CD4-positive, CD25-positive, alpha-beta regulatory T cell (primary cell): Measurements from ENCODE around the gene FCRL5. TPM values are rescaled to one million over a fixed set of nuclear protein-coding genes. Genes with fewer than 3 reads are reported as not detected.

Experiments
- ATAC-seq, 2 donors: fragments of 150-1000 bp; cut with Tn5 transposase; one replicate each; pipeline ENCODE4 v1.10.0; 2021; ENCODE audit warnings: low read depth in 2 of 2, moderate number of reproducible peaks in 2 of 2, moderate library complexity in 1 of 2
- DNase-seq, 3 donors: peaks; one replicate each; pipeline versions ENCODE4 v3.0.0 to v3.0.0-alpha.2; 2012 to 2022; ENCODE audit warnings: mixed read lengths in 1 of 3
- H3K27ac ChIP-seq: one replicate; pipeline ENCODE4 v1.7.0; 2013; ENCODE audit warnings: mild to moderate bottlenecking, low read length; ENCODE audit not compliant: insufficient read depth, poor library complexity, severe bottlenecking
- H3K27me3 ChIP-seq: one replicate; pipeline ENCODE4 v1.7.0; 2013; ENCODE audit warnings: low read length; ENCODE audit not compliant: control insufficient read depth, insufficient read depth
- H3K36me3 ChIP-seq: one replicate; pipeline ENCODE4 v1.7.0; 2013; ENCODE audit warnings: mild to moderate bottlenecking, low read length, moderate library complexity; ENCODE audit not compliant: control insufficient read depth, insufficient read depth
- H3K4me1 ChIP-seq: 2 replicates; pipeline ENCODE4 v1.7.0; 2013; ENCODE audit warnings: mild to moderate bottlenecking, low read length; ENCODE audit not compliant: insufficient read depth, control insufficient read depth, poor library complexity, severe bottlenecking
- H3K4me3 ChIP-seq: one replicate; pipeline ENCODE4 v1.7.0; 2013; ENCODE audit warnings: low read depth, mild to moderate bottlenecking, low read length, moderate library complexity
- H3K9me3 ChIP-seq, 2 experiments: 1 replicate in 1 of 2; 2 replicates in 1 of 2; pipeline ENCODE4 v1.7.0; 2013; ENCODE audit warnings: low read length in 2 of 2, mild to moderate bottlenecking in 1 of 2, moderate library complexity in 1 of 2; ENCODE audit not compliant: control insufficient read depth in 2 of 2
- H3K27ac Mint-ChIP-seq, 3 donors: one replicate each; pipeline ENCODE4 v1.8.0; 2020 to 2022; ENCODE audit warnings: mild to moderate bottlenecking in 3 of 3, mixed read lengths in 3 of 3, moderate library complexity in 2 of 3
- H3K27me3 Mint-ChIP-seq: one replicate; pipeline ENCODE4 v1.8.0; 2022; ENCODE audit warnings: mild to moderate bottlenecking, mixed read lengths
- H3K36me3 Mint-ChIP-seq: one replicate; pipeline ENCODE4 v1.8.0; 2020; ENCODE audit warnings: mixed read lengths
- H3K4me1 Mint-ChIP-seq, 4 donors: one replicate each; pipeline ENCODE4 v1.8.0; 2020 to 2022; ENCODE audit warnings: mixed read lengths in 4 of 4, mild to moderate bottlenecking in 1 of 4
- H3K4me3 Mint-ChIP-seq, 4 donors: one replicate each; pipeline ENCODE4 v1.8.0; 2020 to 2022; ENCODE audit warnings: mild to moderate bottlenecking in 4 of 4, mixed read lengths in 4 of 4, moderate library complexity in 3 of 4
- H3K9me3 Mint-ChIP-seq, 7 donors: one replicate each; pipeline ENCODE4 v1.8.0; 2020 to 2022; ENCODE audit warnings: mixed read lengths in 7 of 7, mild to moderate bottlenecking in 3 of 7, moderate library complexity in 2 of 7
- polyA plus RNA-seq, 4 donors: library from polyadenylated mRNA; unstranded; fragments of 300-500 nt; fragmentation: Illumina TruSeq; gene quantifications; one replicate each; pipeline ENCODE4 v1.2.3, GENCODE V29; 2021
- total RNA-seq: library from RNA; stranded (reverse); gene quantifications from one replicate; pipeline ENCODE4 v1.2.3, GENCODE V29; 2022

The FCRL5 gene
- total and polyA plus RNA-seq, 5 donors from 2014 or later: 0.22 TPM; not detected in 4

DNA sequence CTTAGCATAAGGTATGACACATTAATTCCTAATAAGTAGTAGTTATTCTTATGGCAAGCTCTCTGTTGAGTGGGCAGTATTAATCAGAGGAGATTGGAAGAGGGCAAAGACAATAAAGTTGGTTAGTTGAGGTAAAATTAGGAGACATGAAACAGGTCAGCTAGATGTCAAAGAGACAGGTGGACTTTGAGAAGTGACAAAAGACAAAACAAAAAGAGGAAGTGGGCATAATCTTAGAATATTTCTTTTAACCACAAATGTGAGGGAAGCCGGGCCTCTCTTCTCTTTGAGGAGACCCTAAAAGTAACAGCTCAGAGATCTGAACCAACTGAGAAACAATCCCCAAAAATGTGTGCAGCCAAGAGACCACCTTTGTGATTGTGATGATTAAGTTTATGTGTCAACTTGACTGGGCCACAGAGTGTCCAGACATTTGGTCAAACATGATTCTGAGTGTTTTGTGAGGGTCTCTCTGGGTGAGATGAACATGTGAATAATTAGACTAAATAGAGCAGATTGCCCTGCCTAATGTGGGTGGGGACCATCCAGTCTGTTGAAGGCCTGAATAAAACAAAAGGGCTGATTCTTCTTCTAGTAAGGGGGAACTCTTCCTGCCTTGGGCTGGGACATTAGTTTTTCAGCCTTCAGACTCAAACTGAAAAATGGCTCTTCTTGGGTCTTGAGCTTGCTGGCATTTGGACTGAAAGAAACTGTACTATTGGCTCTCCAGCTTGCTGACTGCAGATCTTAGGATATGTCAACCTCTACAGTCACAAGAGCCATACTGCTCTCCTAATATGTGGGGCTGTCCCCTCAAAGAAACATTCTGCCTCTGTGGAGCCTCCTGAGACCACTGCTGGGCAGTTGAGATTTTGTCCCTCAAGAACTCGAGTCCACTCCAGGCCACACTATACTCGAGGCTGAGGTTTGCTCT lies 40.0 kb downstream of the FCRL5 start:
- Histone ChIP-seq H3K27me3 (no peaks in the 10 kb centered on the region), H3K36me3 (no peaks in the 10 kb centered on the region), H3K27ac (no peak overlapping the region), H3K4me1 (no peaks in the 10 kb centered on the region), H3K4me3 (no peak overlapping the region), H3K9me3 (no peaks in the 10 kb centered on the region)
- no peak for DNase-seq
- Mint-ChIP-seq H3K27ac (peak overlapping the region in 1 of 3 donors; percentile 16), H3K4me3 (no peak overlapping the region), H3K27me3 (peaks cover 5% of the 10 kb centered on the region), H3K9me3 (no peaks in the 10 kb centered on the region), H3K4me1 (peaks cover 0 to 10% (median 2%) of the 10 kb centered on the region in 4 donors), H3K36me3 (no peaks in the 10 kb centered on the region)
- ATAC-seq: no peak

- Mint-ChIP-seq H3K27ac (no peak overlapping the region), H3K27me3 (peaks cover 5% of the 10 kb centered on the region), H3K4me3 (no peak overlapping the region), H3K9me3 (no peaks in the 10 kb centered on the region), H3K36me3 (no peaks in the 10 kb centered on the region), H3K4me1 (peaks cover 0 to 10% (median 2%) of the 10 kb centered on the region in 4 donors)
- ATAC-seq (no peak), DNase-seq (no peak)
- H3K4me1 ChIP-seq: no peaks in the 10 kb centered on the region
- no peak overlapping the region for H3K27ac ChIP-seq
- no peaks in the 10 kb centered on the region for H3K27me3 ChIP-seq
- no peaks in the 10 kb centered on the region for H3K36me3 ChIP-seq
- H3K9me3 ChIP-seq: no peaks in the 10 kb centered on the region
- H3K4me3 ChIP-seq: no peak overlapping the region
These were observed 42.6 kb downstream of the FCRL5 start for GRCh38 chr1:157509546-157510232.

DNA sequence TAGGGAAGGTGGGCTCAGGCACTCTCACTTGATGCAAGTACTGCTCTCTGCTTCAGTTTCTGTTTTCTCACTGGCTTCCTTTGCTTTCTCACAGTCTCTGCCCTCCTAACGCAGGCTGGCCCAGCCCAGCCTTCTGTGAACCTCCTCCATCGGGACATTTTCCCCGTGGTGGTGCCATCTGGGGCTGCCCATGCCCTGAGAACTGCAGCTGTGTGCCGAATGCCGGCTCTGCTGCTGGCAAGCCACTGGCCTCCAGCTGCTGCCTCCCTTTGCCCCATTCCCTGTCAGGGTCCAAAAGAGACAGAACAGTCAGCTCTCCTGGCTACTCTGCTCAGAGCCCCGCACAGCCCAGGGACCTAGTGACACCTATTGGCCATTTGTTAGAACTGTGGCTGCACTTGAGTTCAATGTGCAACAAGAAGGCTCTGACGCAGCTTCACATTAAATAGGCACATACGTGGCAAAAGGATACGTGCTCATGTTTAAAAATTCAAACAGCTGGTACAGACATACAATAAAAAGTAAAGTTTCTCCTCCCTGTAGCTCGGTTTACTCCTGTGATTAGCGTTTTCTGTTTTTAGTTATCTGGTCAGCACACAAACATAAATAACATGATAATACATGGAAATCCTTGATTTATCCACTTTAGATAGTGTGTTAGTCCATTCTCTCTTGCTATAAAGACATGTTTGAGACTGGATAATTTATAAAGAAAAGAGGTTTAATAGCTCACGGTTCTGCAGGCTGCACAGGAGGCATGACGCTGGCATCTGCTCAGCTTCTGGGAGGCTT lies 46.6 kb downstream of the FCRL5 start:
- no peaks in the 10 kb centered on the region for H3K4me1 Mint-ChIP-seq

GRCh38 chr1:157504646-157505045 lies 47.7 kb downstream of the FCRL5 start:
- Histone ChIP-seq H3K9me3 (no peaks in the 10 kb centered on the region), H3K27me3 (peaks cover 3% of the 10 kb centered on the region), H3K4me3 (no peak overlapping the region), H3K27ac (no peak overlapping the region), H3K4me1 (no peaks in the 10 kb centered on the region), H3K36me3 (no peaks in the 10 kb centered on the region)
- no peak for ATAC-seq
- H3K9me3 Mint-ChIP-seq: no peaks in the 10 kb centered on the region
- H3K27me3 Mint-ChIP-seq: peaks cover 10% of the 10 kb centered on the region
- no peak overlapping the region for H3K4me3 Mint-ChIP-seq
- no peaks in the 10 kb centered on the region for H3K36me3 Mint-ChIP-seq
- no peaks in the 10 kb centered on the region for H3K4me1 Mint-ChIP-seq
- H3K27ac Mint-ChIP-seq: no peak overlapping the region
- no peak for DNase-seq

More for the DNA sequence above, 46.6 kb downstream of the FCRL5 start:
- DNase-seq (peak in 1 of 3 donors; percentile 53), ATAC-seq (peak; percentile 47 to 69)
- Mint-ChIP-seq H3K36me3 (no peaks in the 10 kb centered on the region), H3K27me3 (peaks cover 10% of the 10 kb centered on the region), H3K27ac (no peak overlapping the region), H3K4me3 (no peak overlapping the region), H3K9me3 (no peaks in the 10 kb centered on the region)
- Histone ChIP-seq H3K9me3 (no peaks in the 10 kb centered on the region), H3K4me3 (no peak overlapping the region), H3K36me3 (no peaks in the 10 kb centered on the region), H3K27me3 (peaks cover 3% of the 10 kb centered on the region), H3K4me1 (no peaks in the 10 kb centered on the region), H3K27ac (no peak overlapping the region)

GRCh38 chr1:157499521-157499920 lies 52.8 kb downstream of the FCRL5 start:
- Mint-ChIP-seq H3K27me3 (peaks cover 28% of the 10 kb centered on the region), H3K9me3 (no peaks in the 10 kb centered on the region), H3K27ac (no peak overlapping the region), H3K4me3 (no peak overlapping the region), H3K4me1 (peaks cover 0 to 3% (median 0%) of the 10 kb centered on the region in 4 donors), H3K36me3 (no peaks in the 10 kb centered on the region)
- Histone ChIP-seq H3K4me1 (no peaks in the 10 kb centered on the region), H3K9me3 (no peaks in the 10 kb centered on the region), H3K27ac (no peak overlapping the region), H3K4me3 (no peak overlapping the region), H3K27me3 (peaks cover 3% of the 10 kb centered on the region), H3K36me3 (no peaks in the 10 kb centered on the region)
- DNase-seq (no peak), ATAC-seq (no peak)

- H3K27ac Mint-ChIP-seq: no peak overlapping the region
- peaks cover 32% of the 10 kb centered on the region for H3K27me3 Mint-ChIP-seq
- H3K9me3 Mint-ChIP-seq: no peaks in the 10 kb centered on the region
- DNase-seq (no peak), ATAC-seq (no peak)
- Histone ChIP-seq H3K36me3 (no peaks in the 10 kb centered on the region), H3K27me3 (peaks cover 5% of the 10 kb centered on the region), H3K4me1 (no peaks in the 10 kb centered on the region), H3K27ac (no peak overlapping the region), H3K9me3 (no peaks in the 10 kb centered on the region), H3K4me3 (no peak overlapping the region)
- peaks cover 0 to 3% (median 0%) of the 10 kb centered on the region in 4 donors for H3K4me1 Mint-ChIP-seq
- no peaks in the 10 kb centered on the region for H3K36me3 Mint-ChIP-seq
- H3K4me3 Mint-ChIP-seq: no peak overlapping the region
These were observed 53.6 kb downstream of the FCRL5 start for GRCh38 chr1:157498736-157499090.

DNA sequence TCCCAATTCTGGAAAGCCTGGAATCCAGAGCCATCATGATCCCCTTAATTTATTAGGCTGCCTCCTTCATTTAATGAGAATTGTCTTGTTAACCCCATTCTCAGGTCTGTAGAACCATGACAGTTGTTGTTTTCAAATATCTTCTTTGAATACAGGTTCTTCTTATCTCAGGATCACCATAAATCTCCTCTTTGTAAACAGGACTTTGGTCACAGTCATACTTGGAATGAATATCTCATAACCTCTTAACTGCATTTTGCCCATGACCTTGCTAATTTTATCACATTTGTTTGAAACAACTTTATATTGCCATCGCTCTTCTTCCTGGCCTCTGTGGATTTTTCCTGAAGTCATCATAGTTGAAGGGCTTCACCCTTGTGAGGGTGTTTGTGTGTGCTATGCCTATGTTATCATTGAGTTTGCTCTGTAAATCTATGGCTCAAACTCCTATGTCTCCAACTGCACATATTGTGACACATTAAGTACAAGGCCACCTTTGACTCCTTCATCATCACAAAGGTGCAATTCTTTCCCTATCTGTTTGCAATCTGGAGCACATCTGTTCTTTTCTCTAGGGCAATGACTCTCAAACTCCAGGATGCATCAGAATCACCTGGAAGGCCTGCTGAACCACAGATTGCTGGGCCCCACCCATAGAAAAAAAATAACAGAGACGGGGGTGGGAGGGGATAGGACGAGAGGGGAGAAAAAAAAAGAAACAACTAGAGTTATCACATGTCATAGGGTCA lies 54.2 kb downstream of the FCRL5 start:
- Mint-ChIP-seq H3K27ac (no peak overlapping the region), H3K9me3 (no peaks in the 10 kb centered on the region), H3K4me3 (no peak overlapping the region), H3K36me3 (no peaks in the 10 kb centered on the region), H3K4me1 (peaks cover 0 to 3% (median 0%) of the 10 kb centered on the region in 4 donors), H3K27me3 (peaks cover 32% of the 10 kb centered on the region)
- ATAC-seq: no peak
- H3K4me3 ChIP-seq: no peak overlapping the region
- no peaks in the 10 kb centered on the region for H3K36me3 ChIP-seq
- peaks cover 5% of the 10 kb centered on the region for H3K27me3 ChIP-seq
- H3K27ac ChIP-seq: no peak overlapping the region
- H3K9me3 ChIP-seq: no peaks in the 10 kb centered on the region
- no peak for DNase-seq
- no peaks in the 10 kb centered on the region for H3K4me1 ChIP-seq
